Measurements from ENCODE around the gene BMF.

BMF gene

DNA sequence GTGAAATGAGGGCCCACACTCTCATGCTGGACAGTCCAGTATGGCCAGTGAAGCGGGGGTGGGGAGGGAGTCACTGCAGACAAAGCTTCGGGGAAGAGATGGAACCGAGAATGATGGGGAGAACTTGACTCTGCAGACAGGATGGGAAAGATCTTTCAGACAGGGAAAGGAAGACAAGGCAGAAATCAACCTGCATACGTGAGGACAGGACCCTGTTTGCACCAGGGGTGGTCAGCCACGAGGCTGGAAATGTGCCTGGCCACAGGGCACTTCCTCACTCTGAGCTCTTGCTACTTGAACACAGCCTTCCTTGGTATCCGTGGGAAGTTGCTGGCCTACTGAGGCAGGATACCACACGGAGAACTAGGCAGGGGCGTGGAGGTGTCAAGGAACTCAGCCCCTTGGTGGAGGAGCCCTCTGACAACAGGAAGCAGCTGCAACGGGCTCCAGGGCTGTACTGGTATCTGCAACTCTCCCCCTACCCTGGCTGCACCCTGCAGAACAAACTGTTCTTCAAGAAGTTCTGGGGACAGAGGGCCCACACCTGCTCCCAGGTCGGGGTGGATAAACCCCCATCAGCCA lies 60.4 kb downstream of the BMF start:
- no peak for DNase-seq (ENCODE audit: low read depth in 3 of 3)

DNA sequence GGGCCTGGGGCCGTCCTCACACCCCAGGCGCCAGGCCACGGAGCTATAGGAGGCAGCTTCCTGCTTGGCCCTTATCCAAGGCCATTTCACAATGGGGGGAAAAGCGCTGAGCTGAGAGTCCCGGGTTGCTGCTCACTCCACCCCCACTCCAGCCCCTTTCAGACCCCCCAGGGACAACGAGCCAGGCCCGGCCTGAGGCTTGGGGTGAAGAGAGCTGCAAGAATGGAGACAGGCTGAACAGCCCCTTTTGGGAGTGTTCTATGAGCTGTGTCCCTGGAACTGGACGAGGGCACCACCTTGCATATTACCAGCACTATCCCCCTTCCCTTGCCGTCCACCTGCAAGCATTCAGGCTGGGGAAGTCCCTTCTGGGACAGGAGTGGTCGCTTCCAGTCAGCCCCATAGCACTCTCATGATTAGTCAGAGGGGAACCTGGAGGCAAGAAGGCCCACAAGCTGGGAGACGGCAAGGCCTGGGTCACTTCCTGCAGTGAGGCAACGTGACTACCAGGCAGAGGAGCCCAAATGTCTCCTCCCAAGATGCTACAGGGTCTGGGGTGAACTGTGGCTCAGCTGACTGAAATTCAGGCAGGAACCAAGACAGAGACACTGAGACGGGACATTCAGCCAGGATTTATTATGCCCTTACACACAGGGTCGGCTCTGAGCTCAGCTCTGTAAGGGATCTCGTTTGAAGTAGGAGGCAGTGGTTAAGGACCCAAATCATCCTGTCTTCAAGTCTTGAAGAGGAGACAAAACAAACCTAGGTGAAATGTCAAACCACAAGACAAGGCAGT lies 61.1 kb downstream of the BMF start:
- DNase-seq (ENCODE audit: low read depth in 3 of 3) = no peak

DNA sequence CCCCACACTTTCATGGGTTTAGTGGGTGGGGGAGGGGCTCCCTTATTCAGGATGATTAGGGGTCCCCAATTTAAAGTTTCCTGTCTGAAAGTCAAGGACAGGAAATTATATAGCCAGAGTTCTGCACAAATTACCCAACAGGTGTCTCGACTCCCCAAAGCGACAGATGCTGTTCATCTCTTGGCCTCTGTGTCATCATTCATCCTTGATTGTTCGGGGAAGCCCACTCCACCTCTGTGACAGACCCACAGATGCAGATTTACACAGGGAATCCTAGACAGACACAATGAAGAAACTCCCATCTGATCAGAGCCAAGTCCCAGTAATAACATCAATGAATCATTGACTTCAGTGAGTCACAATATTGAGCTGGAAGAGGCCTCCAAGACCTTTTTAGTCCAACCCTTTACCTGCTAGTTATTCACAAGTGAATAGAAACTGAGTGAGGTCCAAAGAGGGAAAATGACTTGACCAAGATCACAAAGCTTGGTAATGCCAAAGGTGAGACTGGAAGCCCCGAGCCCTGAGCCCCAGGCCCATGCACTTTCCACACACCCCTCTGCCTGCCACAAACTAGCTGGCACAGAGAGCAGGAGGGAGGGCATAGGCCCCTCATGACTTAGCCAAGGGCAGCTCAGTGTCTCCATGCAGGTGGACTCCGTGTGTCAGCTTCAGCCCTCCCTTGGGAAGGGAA lies 61.8 kb downstream of the BMF start:
- DNase-seq (ENCODE audit: low read depth in 3 of 3) = no peak

DNA sequence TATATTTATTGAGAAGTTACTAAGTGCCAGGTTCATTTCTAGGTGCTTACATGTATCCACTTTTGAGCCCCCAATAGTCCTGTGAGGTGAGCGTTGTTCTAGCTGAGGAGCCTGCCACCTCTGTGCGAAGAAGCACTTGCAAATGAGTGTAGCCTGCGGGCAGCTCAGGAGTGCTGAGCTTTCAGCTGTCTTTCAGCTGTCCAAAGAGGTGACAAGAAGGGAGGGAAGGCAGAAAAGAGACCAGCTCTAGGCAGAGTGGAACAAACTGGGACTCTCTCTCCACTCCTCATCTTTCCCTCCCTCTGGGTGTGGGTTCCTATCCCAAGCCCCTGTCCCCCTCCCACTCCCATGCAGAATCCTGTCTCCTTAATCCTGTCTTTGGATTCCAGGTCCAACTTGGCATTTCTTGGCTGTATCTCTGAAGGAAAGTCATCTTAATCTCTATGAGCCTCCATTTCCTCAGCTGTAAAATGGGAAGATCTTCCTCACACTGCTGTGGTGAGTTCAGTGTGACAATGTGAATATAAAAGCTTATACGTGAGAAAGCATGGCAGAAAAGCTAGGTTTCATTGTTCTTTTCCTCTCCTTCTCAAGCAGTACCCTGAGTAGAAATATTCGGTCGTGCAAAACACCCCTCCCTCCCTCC lies 63.0 kb downstream of the BMF start:
- DNase-seq (ENCODE audit: low read depth in 3 of 3) = no peak

DNA sequence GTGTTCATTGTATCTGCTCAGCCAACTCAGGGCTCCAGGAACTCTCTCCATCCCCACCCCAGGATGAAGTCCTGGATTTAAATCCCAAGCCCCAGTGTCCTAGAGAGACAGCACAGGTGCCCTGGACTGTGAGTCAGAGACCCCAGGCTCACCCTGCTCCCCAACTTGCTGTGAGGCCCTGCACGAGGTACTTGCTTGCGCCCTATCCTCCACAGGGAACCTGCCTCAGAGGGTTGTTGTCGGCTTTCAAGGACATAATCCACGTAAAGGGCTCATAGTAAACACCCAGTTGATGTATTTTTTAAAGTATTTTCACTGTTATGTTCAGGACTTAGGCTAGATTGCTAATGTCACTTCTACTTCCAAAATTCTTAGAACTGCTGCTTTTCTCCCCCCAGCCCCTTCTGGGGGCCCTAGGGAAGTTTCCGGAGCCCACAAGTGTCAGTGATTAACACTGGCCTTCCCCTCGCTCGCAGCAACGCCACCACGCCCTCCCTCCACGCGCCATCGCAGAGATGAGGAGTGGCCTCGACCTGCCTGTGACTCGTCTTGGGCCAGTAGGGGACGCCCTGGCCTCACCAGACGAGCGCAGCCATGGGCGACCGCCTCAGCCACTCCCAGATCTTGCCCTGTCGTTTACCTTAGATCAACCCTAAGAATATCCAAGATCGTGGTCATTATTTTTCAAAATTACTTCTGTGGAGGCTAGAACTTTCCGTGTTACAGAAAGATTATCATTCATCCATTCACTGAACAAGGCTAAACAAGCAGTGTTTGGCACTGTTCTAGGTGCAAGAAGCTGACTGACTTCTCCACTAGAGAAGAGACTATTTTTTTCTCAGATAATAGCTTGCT lies 63.7 kb downstream of the BMF start:
- peak; percentile 69 to 74 (median 73) for DNase-seq (ENCODE audit: low read depth in 3 of 3)

DNA sequence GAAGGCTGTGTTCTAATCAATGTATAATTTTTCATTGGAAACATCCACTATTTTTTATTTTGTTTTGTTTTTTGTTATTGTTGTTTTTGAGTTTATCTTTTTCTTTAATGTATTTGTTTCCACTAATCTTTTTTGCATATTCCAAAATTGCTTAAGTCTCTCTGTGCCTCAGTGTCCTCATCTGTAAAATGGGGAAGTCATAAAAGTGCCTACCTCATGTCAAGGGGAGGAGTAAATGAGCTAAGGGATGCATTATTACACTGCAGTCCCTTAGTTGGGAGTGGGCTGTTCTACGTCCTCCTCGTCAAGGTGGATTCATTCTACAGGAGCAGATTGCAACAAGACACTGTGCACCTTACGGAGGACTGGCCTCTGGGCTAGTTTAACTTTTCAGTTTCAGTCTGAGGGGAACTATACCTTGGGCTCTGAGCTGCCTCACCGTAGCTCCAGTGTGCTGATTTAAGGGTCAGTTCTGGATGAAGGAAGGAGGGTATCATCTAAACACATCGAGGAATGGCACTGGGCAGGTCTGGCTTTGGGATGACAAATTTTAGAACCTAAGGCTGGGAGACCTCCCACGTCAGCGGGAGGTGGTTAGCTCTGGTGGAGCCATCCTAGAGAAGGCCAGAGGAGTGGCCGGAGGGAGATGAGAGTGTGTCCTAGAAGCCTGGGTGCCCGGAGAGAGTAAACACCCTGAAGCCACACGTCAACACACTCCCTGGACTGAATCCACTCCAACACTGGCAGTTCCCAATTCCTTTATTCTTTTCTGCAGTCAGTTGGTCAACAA lies 64.6 kb downstream of the BMF start:
- DNase-seq (ENCODE audit: low read depth in 3 of 3) = no peak

DNA sequence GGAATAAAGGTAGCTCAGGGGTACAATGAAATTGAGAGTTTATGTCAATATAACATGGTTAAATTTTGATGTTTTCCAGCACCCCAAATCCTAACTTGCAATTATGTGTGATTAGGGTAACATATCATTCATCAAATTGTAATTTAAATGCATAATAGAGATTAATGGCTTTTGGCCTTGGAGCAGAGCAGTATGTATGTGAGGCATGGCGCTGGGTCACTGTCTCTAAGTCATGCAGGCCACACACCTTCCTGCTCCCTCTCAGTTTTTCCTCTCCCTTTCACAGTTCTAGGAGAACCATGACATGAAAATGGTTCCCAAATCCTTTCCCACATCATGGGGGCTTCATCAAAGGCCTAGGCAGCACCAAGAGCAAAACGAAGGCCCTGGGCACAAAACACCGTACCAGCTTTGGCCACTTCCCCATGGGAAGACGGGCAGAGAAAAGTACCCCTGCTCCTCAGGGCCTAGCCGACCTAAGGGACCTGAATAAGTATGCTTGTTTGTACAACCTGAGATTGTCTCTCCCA lies 65.8 kb downstream of the BMF start:
- no peak for DNase-seq (ENCODE audit: low read depth in 3 of 3)

DNA sequence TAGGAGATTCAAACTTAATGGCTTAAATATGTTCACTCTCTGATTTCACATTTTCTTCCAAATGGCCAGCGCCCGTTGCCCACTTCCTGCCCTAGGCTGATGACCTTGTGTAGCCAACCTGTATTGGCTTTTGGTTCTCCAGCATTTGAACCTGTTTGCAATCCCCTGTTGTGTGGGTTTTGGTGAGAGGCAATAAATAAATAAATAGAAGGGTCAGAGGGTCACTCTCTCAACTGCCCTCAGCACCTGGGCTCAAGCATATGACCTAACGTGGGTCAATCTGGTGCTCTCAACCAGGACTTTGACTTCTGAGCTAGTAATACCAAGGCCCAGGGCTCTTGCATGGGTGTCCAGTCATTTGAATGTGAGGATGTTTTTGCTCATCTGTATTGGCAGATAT lies 67.9 kb downstream of the BMF start:
- no peak for DNase-seq (ENCODE audit: low read depth in 3 of 3)

DNA sequence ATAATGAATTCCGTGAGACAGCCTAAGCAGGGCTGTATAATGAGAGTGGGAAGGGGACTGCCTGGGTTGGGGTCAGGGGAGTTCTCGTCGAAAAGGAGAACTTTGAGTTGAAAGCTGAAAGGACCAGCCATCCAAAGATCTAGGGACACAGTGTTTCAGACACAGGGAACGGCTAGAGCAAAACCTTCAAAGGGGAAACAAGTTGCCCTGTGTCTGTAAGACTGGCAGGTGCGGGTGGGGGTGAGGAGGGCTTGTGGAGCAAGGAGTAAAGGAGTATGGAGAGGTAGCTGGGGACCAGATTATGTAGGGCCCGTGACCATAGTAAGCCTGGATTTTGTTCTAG lies 68.4 kb downstream of the BMF start:
- DNase-seq (ENCODE audit: low read depth in 3 of 3) = no peak

DNA sequence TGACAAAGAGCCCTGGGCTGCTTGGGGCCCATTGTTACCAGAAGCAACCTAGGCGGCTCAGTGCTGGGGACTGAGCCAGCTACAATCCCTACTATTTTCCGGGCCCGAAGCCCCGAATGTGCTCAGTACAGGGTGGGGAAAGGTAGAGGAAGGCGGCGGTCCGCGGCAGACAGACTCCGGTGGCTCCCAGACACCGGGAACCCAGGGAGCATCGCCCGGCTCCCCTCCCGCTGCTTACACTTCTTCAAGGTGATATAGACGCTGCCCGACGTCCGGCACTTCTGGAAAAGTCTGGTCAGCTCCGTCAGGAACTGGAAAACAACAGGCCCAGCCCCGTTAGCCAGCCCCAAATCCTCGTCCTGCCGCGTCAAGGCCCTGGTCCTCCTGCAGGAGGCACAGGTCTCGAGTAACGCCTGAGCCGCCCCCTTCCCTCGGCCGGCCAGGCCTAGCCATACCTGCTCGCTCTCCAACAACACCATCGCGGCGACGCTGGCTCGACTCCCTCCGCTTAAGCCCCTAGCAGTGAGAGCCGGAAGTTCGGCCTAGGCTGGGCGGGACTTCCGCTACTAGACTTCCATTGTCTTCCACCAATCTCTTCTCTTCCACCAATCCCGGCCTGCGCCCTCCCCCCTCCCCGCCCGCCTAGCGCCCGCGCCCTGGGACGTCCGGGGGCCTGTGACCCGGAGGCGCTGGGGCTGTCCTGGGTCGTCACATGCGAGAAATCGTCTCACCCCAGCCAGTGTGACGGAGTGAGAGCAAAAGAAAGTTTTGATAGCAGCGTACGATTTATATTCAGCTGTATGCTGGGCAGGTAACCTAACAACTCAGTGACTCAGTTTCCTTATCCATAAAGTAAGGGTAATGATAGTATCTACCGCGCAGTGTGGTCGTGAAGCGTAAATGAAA lies 69.8 kb downstream of the BMF start, which contains the start of gene SRP14:
Gene SRP14 (minus strand): TSS at position 544 of the 906 bp plus-strand sequence. CDS start 65 bp downstream, at position 479.
- DNase-seq (ENCODE audit: low read depth in 3 of 3) = peak; percentile 80 to 85 (median 85)

DNA sequence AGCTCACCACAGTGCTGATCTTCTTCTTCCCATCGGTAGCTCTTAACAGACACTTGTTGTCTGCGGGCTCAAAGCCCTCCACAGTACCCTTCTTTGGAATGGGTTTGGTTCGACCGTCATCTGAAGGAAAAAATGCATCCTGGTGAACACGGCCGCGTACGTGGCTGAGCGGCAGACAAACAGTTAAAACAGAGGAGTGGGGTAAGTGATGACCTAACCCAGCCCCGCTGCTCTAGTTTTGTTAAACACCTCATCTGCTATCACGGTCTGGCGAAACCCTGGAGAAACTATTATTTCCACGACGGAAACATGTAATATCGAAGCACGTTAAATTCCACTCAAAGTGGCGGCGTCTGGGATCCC lies 70.4 kb downstream of the BMF start:
- no peak for DNase-seq (ENCODE audit: low read depth in 3 of 3)

Measured in stimulated activated CD4-positive, alpha-beta T cell treated with anti-CD3 and anti-CD28 coated beads, TNF-alpha, amount 100 ng/mL, for 4 hours (primary cell).